HUDEP-2 (cell line): ENCODE results near the gene SERPINA1.
"Not testable (repeated sequence)": the region's sequence is repeated elsewhere in the genome, so short reads cannot be mapped to it uniquely, and the experiment has no call there.

Experiments
- DNase-seq, 76 experiments: peaks; one replicate each; lab custom pipeline; 2025; ENCODE audit not compliant: unreplicated experiment in 76 of 76; lab: John Stamatoyannopoulos, UW

SERPINA1 gene

GRCh38 chr14:94373708-94374107, 14.7 kb downstream of the SERPINA1 start:
- no peak for DNase-seq

GRCh38 chr14:94372021-94372605, 16.3 kb downstream of the SERPINA1 start:
- no peak for DNase-seq

- no peak for DNase-seq
These were observed 17.9 kb downstream of the SERPINA1 start for GRCh38 chr14:94370524-94370910.

- not testable (repeated sequence) for DNase-seq
These were observed 18.5 kb downstream of the SERPINA1 start for GRCh38 chr14:94369766-94370523.

GRCh38 chr14:94368956-94369355, 19.4 kb downstream of the SERPINA1 start:
- DNase-seq = no peak

GRCh38 chr14:94368243-94368590, 20.2 kb downstream of the SERPINA1 start:
- no peak for DNase-seq

GRCh38 chr14:94367347-94368242, 20.8 kb downstream of the SERPINA1 start:
- DNase-seq = peak in 1 of 76 experiments; percentile 0

GRCh38 chr14:94366146-94366915, 22.1 kb downstream of the SERPINA1 start, which contains the start of gene SERPINA2:
SERPINA2 (minus strand) TSS chr14:94366698.
- DNase-seq = no peak

GRCh38 chr14:94365624-94366023, 22.8 kb downstream of the SERPINA1 start:
- DNase-seq = no peak

GRCh38 chr14:94364964-94365363, 23.4 kb downstream of the SERPINA1 start:
- DNase-seq = no peak

- no peak for DNase-seq
These were observed 24.4 kb downstream of the SERPINA1 start for GRCh38 chr14:94364037-94364436.

- no peak for DNase-seq
These were observed 25.2 kb downstream of the SERPINA1 start for GRCh38 chr14:94363151-94363624.

- DNase-seq = no peak
These were observed 25.7 kb downstream of the SERPINA1 start for GRCh38 chr14:94362614-94363133.

GRCh38 chr14:94361682-94362081, 26.7 kb downstream of the SERPINA1 start:
- DNase-seq = no peak

GRCh38 chr14:94360945-94361565, 27.3 kb downstream of the SERPINA1 start:
- no peak for DNase-seq

- DNase-seq = no peak
These were observed 31.2 kb downstream of the SERPINA1 start for GRCh38 chr14:94357166-94357565.

GRCh38 chr14:94356379-94357056, 31.9 kb downstream of the SERPINA1 start:
- DNase-seq = no peak

- DNase-seq = peak in 2 of 76 experiments; percentile 0 to 11
These were observed 33.1 kb downstream of the SERPINA1 start for GRCh38 chr14:94355191-94355794.

GRCh38 chr14:94354638-94355185, 33.7 kb downstream of the SERPINA1 start:
- DNase-seq = no peak
